Measurements from ENCODE around the gene NCOA7.
A peak's percentile ranks its signal among the peaks of the same experiment; 100 is the strongest.
"Not testable (repeated sequence)": the region's sequence is repeated elsewhere in the genome, so short reads cannot be mapped to it uniquely, and the experiment has no call there.

Gene NCOA7

GRCh38 chr6:125882243-125882642, 91.5 kb downstream of the NCOA7 start:
- DNase-seq = no peak

GRCh38 chr6:125884634-125885371, 94.0 kb downstream of the NCOA7 start:
- DNase-seq = no peak

GRCh38 chr6:125886021-125886420, 95.3 kb downstream of the NCOA7 start:
- DNase-seq = no peak

GRCh38 chr6:125886914-125887313, 96.2 kb downstream of the NCOA7 start:
- no peak for DNase-seq

DNA sequence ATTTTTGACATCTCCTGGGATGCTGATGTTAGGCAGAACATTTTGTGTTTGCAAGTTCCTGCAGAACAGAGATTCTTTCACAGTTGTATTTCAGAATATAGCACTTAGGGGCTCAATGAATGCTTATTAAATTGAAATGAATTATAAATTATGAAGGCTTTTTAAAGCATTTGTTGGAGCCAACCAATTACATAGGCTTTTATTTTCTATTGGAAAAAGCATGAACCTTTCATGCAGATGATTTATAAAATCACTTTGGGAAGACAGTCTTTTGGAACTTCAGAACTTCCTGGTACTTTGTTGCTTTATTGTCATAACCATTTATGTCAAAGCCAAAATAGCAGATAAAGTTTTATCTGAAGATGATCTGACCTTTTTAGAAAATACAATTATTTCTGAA, 96.6 kb downstream of the NCOA7 start:
- DNase-seq = no peak

DNA sequence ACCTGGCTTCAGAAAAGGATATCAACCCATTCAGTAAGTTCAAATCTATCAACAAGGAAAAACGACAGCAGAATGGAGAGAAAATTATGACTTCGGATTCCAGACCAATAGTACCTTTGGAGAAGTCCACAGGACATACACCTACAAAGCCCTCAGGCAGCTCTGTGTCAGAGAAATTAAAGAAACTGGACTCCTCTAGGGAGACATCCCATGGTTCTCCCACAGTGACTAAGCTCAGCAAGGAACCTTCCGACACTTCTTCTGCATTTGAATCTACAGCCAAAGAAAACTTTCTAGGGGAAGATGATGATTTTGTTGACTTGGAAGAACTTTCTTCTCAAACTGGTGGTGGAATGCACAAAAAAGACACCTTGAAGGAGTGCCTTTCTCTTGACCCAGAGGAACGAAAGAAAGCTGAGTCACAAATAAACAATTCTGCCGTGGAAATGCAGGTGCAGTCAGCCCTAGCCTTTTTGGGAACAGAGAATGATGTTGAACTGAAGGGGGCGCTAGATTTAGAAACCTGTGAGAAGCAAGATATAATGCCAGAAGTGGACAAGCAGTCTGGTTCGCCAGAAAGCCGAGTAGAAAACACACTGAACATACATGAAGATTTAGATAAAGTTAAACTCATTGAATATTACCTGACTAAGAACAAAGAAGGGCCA, 98.4 kb downstream of the NCOA7 start:
- peak; percentile 52 for DNase-seq

DNA sequence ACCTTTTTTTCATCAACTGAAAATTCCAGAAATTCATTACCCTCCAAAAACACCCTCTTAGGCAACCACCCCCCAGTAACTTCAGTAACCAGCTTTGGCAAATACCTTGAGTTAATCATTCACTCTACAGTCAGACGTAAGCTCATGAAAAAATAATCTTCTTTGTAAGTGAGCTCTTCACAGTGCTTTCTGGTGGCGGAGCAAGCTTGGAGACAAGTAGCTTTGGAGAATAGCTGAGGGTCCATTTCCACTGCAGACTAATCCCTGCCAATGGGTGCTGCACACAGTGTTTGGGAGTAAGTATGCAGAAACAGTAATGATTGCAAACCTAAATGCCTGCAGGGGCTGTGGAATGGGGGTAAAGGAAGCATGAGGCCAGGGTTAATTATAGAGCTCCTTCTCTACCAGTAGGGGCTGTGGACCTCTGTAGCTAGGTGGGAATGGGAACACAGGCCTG, 109.0 kb downstream of the NCOA7 start:
- DNase-seq = no peak

DNA sequence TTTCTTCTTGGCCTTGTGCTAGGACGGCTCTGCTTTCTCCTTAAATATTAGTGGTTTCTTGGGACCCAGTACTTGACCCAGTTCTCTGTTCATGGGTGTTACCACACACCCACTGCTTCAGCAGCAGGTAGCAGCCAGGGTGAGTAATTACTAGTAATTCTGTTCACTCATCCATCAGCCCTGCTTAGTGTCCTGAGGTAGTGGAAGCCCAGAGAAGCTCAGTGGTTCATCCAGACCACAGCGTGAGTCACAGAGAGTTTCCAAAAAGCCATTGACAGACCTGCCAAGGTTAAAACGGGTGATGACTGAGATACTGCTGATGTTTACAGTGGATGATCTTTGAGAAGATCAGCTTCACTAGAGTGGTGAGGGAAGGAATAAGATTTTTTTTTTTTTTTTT, 114.1 kb downstream of the NCOA7 start:
- DNase-seq = peak; percentile 44

DNA sequence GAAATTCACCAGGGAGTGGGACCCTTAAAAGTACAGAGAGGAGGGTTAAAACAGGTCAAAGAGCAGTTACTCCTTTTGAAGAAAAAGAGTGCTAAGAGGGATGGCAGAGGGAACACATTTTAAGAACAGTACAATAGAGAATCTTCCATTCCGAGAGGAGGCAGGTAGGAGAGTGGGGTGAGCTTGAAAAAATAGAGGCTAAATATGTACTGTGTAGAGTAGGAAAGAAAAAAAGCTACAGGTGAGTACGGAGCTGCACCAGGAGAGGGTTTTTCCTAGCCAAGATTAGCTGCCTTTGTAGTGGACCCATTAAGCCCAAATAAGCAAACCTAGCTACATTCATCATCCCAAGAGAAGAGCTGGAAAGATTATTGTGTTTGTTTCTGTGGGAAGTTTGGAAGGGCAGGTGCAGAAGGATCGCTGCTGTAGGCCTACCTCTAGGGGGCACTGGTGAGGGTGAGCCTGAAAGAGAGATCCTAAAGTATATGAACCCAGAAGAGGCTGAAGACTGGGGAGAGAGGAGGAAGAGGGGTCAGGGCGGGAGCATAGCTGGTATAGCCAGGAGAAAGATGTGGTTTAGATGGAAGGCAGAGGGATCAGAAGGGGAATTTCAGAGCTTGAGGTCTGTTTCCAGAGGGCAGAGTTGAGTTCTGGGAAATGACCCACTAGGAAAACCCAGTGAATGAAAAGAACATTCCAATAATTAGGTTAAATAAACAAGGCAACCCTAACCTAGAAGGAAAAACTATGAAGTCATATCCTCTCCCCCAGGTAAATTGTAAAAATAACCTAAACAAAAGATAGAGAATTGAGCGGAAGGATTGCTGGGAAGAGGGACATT, 115.6 kb downstream of the NCOA7 start:
- DNase-seq = peak; percentile 59

GRCh38 chr6:125910527-125910926, 119.8 kb downstream of the NCOA7 start:
- DNase-seq = no peak

DNA sequence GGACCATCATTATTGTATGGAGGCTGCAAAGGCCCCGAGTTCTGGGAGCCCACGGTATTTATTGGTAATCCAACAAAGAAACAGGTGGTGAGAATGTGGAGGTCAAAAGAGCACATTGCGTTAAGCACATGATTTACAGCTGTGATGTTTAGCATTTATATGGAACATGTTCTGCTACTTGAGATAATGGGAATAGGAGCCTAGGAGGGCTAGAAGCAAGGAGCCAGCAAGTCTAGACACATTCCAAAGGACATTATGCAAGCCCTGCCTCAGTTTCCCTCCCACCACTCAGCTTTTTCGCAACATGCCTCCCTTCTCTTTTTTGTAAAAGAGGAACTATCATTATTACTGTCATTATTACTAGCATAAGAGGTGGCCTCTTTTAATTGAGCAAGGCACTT, 120.3 kb downstream of the NCOA7 start:
- not testable (repeated sequence) for DNase-seq

GRCh38 chr6:125912430-125912829, 121.7 kb downstream of the NCOA7 start:
- DNase-seq = not testable (repeated sequence)

DNA sequence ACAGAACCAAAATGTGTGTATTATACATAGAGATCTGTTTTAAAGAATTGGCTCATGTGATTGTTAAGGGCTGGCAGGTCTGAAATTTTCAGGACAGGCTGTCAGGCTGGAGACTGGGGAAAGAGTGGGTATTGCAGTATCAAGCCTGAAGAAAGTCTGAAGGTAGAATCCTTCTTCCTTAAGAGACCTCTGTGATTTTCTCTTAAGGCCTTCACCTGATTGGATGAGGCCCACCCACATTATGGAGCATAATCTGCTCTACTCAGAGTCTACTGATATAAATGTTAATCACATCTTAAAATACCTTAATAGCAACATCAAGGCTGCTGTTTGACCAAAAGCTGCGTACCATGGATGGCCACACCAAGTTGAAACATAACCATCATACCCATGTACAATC, 122.4 kb downstream of the NCOA7 start:
- no peak for DNase-seq

DNA sequence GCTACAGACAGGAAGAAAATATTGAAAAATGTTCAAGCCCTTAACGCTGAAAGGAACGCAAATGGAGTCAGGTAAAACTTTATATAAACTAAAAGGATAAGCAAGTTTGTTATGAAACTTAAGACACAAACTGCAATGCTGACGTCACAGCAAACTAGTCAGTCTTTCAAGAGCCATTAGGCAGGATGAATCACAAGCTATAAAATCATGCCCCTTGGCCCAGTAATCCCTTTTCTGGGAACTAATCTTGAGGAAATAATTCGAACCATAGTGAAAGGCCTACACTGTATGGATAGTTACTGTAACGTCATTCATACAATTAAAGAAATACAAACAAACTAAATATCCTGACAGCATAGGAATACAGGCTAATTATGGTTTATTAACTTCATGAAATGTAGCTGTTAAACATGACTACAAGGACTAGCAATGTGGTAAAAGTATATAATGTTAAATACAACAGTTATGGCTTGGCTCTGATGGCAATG, 123.1 kb downstream of the NCOA7 start:
- no peak for DNase-seq

DNA sequence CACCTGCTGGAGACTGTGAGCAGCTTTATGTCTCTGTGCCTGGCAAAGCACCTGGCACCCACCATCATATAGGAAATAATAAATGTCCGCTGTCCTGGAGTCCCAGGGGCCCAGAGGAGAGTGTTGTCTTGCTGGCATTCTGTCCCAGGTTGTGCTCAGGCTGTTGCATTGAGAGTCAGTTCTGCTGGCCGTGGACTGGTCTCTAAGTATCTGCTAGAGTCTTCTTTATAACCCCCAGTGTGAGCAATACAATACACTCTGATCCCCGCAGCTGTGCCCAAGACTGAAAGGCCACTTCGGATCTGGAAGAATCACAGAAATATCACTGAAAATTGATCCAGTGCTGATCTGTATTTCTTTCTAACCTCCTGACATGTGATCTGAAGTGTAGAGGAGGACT, 127.5 kb downstream of the NCOA7 start:
- DNase-seq = no peak

DNA sequence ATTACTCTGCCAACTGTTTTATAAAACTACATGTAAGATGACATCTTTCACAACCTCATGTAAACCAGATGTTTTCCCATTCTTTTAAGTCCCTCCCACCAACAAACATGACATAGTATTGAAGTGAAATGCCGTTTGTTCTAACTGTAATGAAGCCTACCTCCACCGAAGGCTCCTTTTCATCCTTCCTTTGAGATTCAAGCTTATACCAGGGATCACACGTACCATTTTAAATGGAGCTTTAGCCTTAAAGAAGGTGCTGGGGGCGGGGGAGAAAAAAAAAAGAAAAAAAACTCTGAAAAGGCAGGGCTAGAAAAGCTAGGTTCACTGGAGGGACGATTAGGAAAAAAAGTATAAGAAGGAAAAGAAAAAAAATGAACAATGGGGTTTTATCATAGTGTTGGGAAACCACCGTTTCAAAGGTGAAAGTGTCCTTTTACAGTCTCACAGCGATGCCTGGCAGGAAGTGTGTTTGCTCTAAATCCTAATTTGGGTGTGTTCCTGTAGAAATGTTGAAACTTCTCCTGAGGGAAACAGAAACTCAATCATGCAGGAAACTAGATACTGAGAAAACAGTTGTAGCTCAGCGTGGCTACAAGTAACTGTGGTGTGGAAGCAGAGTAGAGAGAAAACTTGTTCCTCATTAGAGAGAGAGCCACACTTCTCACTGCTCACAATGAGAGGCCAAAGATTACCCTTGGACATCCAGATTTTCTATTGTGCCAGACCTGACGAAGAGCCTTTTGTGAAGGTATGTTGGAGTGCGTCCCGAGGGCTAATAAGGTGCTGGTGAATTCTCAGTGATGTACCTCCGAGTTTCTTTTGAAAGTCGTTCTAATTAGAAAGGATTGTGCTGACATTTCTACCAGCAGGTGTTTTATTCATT, 128.2 kb downstream of the NCOA7 start:
- DNase-seq = peak; percentile 79

DNA sequence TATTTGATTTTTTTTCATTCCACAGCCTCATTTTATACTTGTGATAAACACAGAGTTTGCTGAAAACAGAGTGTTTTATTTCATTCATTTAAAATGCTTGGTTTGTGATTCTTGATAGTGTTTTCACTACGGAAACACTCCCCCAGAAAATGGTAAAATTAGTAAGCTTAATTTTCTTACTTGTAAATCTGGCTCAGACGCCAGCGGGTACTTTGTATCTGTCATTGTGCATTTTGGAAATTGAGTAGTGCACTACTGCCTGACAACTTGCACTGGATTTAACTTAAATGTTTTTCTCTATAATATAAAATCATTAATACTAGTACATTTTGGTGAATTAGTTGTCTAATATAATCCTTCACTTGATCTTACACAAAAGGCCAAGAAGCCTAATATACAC, 128.9 kb downstream of the NCOA7 start:
- no peak for DNase-seq

GRCh38 chr6:125922322-125922860, 131.6 kb downstream of the NCOA7 start:
- DNase-seq = no peak

- no peak for DNase-seq
These were observed 132.7 kb downstream of the NCOA7 start for GRCh38 chr6:125923366-125923877.

- no peak for DNase-seq
These were observed 133.4 kb downstream of the NCOA7 start for GRCh38 chr6:125924169-125924568.

DNA sequence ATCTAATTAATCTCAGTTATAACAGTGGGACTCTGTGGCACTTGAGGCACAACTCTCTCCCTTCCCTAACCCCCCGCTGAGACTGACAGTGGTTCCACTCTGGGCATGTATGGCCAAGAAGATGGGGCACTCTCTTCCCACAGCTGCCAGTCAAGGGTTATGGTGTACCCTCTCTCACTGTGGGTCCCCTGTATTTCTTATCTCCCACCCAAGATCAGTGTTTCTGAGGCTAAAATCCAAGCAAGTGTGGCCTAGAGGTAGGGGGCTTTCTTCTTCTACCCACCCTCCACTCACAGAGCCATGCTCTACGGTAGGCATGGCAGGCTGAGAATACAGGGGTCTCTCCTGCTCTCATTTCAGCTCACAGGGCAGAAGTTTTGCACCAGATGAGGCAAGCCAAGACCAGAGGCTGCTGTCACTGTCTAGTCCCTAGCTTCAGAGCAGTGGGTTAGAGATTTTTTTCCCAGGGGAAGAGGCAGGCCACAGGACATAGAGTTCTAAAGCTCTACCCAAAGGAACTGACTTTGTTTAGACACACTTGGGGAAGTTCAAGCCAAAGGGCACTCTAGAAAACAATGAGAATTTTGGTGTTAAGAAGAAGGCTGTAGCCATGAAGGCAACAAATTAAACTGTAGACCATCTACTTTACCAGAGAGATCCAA, 134.1 kb downstream of the NCOA7 start:
- no peak for DNase-seq

Measured in CD4-positive, alpha-beta T cell treated with Interleukin-10 for 1 hour (primary cell).